ENCODE data around the gene SYNC.

SYNC gene

DNA sequence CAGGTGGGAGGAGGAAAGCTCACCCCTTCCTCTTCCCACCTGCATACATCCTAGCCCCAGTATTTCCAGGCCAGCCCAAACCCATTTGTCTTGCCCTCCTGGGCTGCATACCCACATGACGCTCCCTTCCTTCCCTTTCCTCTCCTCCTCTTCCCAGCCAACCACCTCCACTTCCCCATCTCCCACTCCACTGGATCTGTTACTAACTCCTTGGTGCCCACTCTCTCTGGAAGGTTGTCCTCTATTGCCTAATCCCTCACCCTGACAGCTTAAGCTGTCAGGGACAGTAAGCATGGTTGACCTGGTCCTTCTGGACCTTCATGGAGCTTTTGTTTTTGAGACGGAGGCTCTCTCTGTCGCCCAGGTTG, 23.0 kb upstream of the SYNC start:
- H3K36me3 ChIP-seq: no peaks in the 10 kb centered on the region
- no peaks in the 10 kb centered on the region for H4K20me1 ChIP-seq
- peak overlapping the region; percentile 78 for H3K4me2 ChIP-seq
- no peak overlapping the region for H3K4me3 ChIP-seq
- peaks cover 32% of the 10 kb centered on the region for H3K4me1 ChIP-seq
- TF ChIP-seq Cebpa-rat (IDR thresholded peaks at IDR 0.05): no peak
- no peaks in the 10 kb centered on the region for H3K27me3 ChIP-seq
- H3K27ac ChIP-seq: peak overlapping the region; percentile 72
- H3K9me3 ChIP-seq: no peaks in the 10 kb centered on the region
- no peak overlapping the region; the same call in 1 of the 2 replicates for H3K9ac ChIP-seq

DNA sequence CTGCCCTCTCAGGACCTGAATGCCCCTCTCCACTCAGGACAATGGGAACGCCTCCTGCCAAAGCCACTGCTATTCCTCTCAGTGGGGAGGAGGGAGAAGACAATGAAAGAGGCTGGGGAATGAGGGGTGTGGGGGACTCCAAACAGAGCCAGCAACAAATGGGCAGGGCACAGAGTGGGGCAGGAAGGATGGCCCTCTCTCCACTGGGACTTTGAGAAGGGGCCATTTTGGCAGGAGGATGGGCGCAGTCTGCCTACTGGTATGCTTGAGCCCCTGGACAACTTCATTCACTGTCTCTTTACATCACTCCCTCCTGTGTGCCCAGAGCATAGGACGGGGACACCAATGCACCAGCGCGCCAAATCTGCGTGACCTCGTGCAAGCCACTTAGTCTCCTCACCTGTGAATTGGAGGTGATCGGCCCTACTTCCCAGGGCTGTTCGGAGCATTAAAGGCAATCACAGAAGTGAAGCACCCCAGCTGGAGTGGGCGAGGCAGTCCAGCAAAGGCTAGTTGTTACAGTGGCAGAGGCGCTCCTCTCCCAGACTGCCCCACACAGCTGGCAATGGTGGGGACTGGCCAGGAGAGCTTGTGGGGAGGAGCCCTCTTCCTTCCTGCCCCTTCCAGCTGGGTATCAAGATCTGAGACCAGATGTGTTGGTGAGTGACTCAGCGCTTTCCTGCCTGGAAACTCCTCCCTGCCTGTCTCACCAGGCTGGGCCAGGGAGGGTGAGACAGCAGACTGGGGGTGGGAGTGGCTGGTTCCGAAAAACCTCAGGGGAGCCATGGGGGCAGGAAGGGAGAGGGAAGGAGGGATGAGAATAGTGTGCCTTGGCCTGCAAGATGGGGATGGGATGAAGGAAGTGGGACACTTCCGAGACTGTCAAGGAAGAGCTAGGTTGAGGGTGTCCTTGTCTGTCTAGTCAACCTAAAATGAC, 22.4 kb upstream of the SYNC start:
- H3K4me3 ChIP-seq: no peak overlapping the region
- H3K36me3 ChIP-seq: no peaks in the 10 kb centered on the region
- peak overlapping the region; percentile 72 for H3K27ac ChIP-seq
- no peaks in the 10 kb centered on the region for H3K9me3 ChIP-seq
- no peaks in the 10 kb centered on the region for H4K20me1 ChIP-seq
- no peaks in the 10 kb centered on the region for H3K27me3 ChIP-seq
- no peak overlapping the region; the same call in 1 of the 2 replicates for H3K9ac ChIP-seq
- peaks cover 28% of the 10 kb centered on the region for H3K4me1 ChIP-seq
- peak overlapping the region; percentile 78 for H3K4me2 ChIP-seq
- no peak for TF ChIP-seq Cebpa-rat (IDR thresholded peaks at IDR 0.05)

DNA sequence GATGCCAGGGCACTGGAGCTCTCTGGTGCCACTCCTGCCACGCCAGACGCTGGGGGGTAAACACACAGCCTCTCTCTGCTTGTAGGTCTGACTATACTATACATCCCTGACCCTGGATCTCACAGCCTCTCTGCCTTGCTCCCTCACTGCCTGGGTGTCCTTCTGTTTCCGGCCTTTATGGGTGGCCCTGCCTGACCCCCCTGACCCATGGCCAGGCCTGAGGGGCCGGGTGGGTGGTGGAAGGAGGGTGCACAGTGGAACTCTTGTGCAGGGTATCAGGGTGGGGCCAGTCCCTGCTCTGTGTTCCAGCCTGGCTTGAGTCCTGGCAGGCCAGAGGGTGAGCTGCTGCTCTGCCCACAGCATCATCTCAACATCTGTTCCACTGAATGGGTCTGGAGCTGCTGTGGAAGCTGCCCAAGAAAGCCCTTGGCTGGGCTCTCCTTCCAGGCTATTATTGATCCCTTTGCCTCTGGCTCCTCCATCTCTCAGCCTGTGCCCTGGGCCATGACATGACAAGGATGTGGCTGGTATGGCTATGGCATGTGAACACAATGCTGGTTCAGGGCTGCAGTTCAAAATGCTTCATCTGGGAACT, 17.2 kb upstream of the SYNC start:
- Histone ChIP-seq H3K27me3 (no peaks in the 10 kb centered on the region), H3K4me3 (no peak overlapping the region), H3K9ac (no peak overlapping the region), H3K4me1 (peaks cover 27% of the 10 kb centered on the region), H3K4me2 (no peak overlapping the region), H4K20me1 (no peaks in the 10 kb centered on the region), H3K27ac (no peak overlapping the region), H3K9me3 (no peaks in the 10 kb centered on the region), H3K36me3 (no peaks in the 10 kb centered on the region)
- no peak for TF ChIP-seq Cebpa-rat (IDR thresholded peaks at IDR 0.05)

DNA sequence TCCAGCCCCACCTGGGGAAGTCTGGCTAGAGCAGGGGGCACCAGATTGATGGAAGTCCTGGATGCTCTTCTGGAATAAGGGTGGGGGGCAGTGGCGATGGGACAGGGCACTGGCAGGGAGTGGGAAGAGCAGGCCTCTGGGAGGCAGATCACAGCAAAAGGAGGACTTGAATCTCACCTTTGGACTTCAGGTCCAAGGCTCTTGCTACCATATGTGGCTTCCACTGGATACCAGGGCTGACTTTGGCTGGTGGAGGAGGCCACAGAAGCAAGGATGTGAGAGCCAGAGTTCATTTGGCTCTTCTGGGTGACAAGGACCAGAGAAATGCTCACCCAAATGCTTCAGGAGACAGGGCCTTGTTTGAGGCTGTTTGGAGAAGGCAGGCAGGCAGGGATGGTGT, 16.0 kb upstream of the SYNC start:
- H3K27me3 ChIP-seq: no peaks in the 10 kb centered on the region
- H4K20me1 ChIP-seq: no peaks in the 10 kb centered on the region
- H3K4me3 ChIP-seq: no peak overlapping the region
- no peaks in the 10 kb centered on the region for H3K36me3 ChIP-seq
- peaks cover 20% of the 10 kb centered on the region for H3K4me1 ChIP-seq
- no peaks in the 10 kb centered on the region for H3K9me3 ChIP-seq
- no peak overlapping the region for H3K9ac ChIP-seq
- H3K27ac ChIP-seq: no peak overlapping the region
- no peak overlapping the region for H3K4me2 ChIP-seq
- no peak for TF ChIP-seq Cebpa-rat (IDR thresholded peaks at IDR 0.05)

- Histone ChIP-seq H4K20me1 (no peaks in the 10 kb centered on the region), H3K4me1 (peaks cover 16% of the 10 kb centered on the region), H3K9ac (no peak overlapping the region), H3K4me3 (no peak overlapping the region), H3K4me2 (no peak overlapping the region), H3K9me3 (no peaks in the 10 kb centered on the region), H3K36me3 (no peaks in the 10 kb centered on the region), H3K27ac (no peak overlapping the region), H3K27me3 (no peaks in the 10 kb centered on the region)
- TF ChIP-seq Cebpa-rat (IDR thresholded peaks at IDR 0.05): no peak
Observed at GRCh38 chr1:32718036-32718435, 15.5 kb upstream of the SYNC start.

GRCh38 chr1:32717503-32717902, 14.9 kb upstream of the SYNC start:
- peaks cover 19% of the 10 kb centered on the region for H3K4me1 ChIP-seq
- H3K4me3 ChIP-seq: no peak overlapping the region
- H3K9me3 ChIP-seq: no peaks in the 10 kb centered on the region
- no peak for TF ChIP-seq Cebpa-rat (IDR thresholded peaks at IDR 0.05)
- peak overlapping the region; percentile 57; the same call in 1 of the 2 replicates for H3K4me2 ChIP-seq
- H3K9ac ChIP-seq: no peak overlapping the region
- no peaks in the 10 kb centered on the region for H3K36me3 ChIP-seq
- H3K27me3 ChIP-seq: no peaks in the 10 kb centered on the region
- no peaks in the 10 kb centered on the region for H4K20me1 ChIP-seq
- no peak overlapping the region for H3K27ac ChIP-seq

GRCh38 chr1:32716312-32717148, 14.0 kb upstream of the SYNC start:
- TF ChIP-seq Cebpa-rat (IDR thresholded peaks at IDR 0.05): no peak
- 0 out of 2 replicates have a peak overlapping the region, but pooled peaks have one; percentile 44 for H3K27ac ChIP-seq

GRCh38 chr1:32715901-32716311, 13.3 kb upstream of the SYNC start:
- Histone ChIP-seq H3K27ac (no peak overlapping the region), H3K4me2 (no peak overlapping the region), H3K36me3 (no peaks in the 10 kb centered on the region), H3K4me3 (no peak overlapping the region), H3K4me1 (peaks cover 32% of the 10 kb centered on the region), H3K9me3 (no peaks in the 10 kb centered on the region), H3K9ac (no peak overlapping the region), H3K27me3 (no peaks in the 10 kb centered on the region), H4K20me1 (no peaks in the 10 kb centered on the region)
- no peak for TF ChIP-seq Cebpa-rat (IDR thresholded peaks at IDR 0.05)

More at GRCh38 chr1:32716312-32717148, 14.0 kb upstream of the SYNC start:
- no peaks in the 10 kb centered on the region for H4K20me1 ChIP-seq
- H3K9ac ChIP-seq: no peak overlapping the region
- H3K4me3 ChIP-seq: no peak overlapping the region
- H3K4me1 ChIP-seq: peaks cover 28% of the 10 kb centered on the region
- H3K27me3 ChIP-seq: no peaks in the 10 kb centered on the region
- H3K9me3 ChIP-seq: no peaks in the 10 kb centered on the region
- peak overlapping the region; percentile 57 for H3K4me2 ChIP-seq
- no peaks in the 10 kb centered on the region for H3K36me3 ChIP-seq

GRCh38 chr1:32714277-32714676, 11.7 kb upstream of the SYNC start:
- TF ChIP-seq Cebpa-rat (IDR thresholded peaks at IDR 0.05): no peak
- Histone ChIP-seq H3K36me3 (no peaks in the 10 kb centered on the region), H3K9ac (no peak overlapping the region), H3K9me3 (no peaks in the 10 kb centered on the region), H3K4me2 (no peak overlapping the region), H4K20me1 (no peaks in the 10 kb centered on the region), H3K4me3 (no peak overlapping the region), H3K27me3 (no peaks in the 10 kb centered on the region), H3K4me1 (peaks cover 32% of the 10 kb centered on the region), H3K27ac (no peak overlapping the region)

All from BLaER1 (cell line).